ENCODE results near the gene ANO6. TPM values are rescaled to one million over a fixed set of nuclear protein-coding genes. Genes with fewer than 3 reads are reported as not detected.

ANO6 gene
- total RNA-seq, 1 experiment from 2014 or later, result 46.8 TPM

- no peak for TF ChIP-seq TEAD1 (CRISPR knock-in tag; IDR thresholded peaks at IDR 0.05)
- no peak for TF ChIP-seq PRDM15 (CRISPR knock-in tag; IDR thresholded peaks at IDR 0.05)
- TF ChIP-seq PREB (CRISPR knock-in tag; IDR thresholded peaks at IDR 0.05; ENCODE audit: borderline replicate concordance), result no peak
- TF ChIP-seq ZNF281 (CRISPR knock-in tag; IDR thresholded peaks at IDR 0.05), result no peak
These were observed 121.1 kb downstream of the ANO6 start (continued) for GRCh38 chr12:45336762-45337596.

- Mint-ChIP-seq H3K4me1 (peaks cover 28% of the 10 kb centered on the region), H3K27ac (no peak overlapping the region), H3K36me3 (no peaks in the 10 kb centered on the region), H3K4me3 (no peak overlapping the region), H3K9me3 (no peaks in the 10 kb centered on the region), H3K27me3 (ENCODE audit: low read depth) (no peaks in the 10 kb centered on the region)
- no peak for DNase-seq (ENCODE audit: low spot score)
- POLR2A ChIA-PET, result no interaction called here
- CTCF ChIA-PET, result interaction anchor here (1.4 kb wide), 1 partner anchor 51 kb away, joined by 4 read pairs; no protein-coding TSS in a partner anchor
- no peak for ATAC-seq
- TF ChIP-seq ZBTB43 (CRISPR knock-in tag; IDR thresholded peaks at IDR 0.05) (no peak), KAT7 (CRISPR knock-in tag; IDR thresholded peaks at IDR 0.05; ENCODE audit: borderline replicate concordance) (no peak), CTCF (IDR thresholded peaks at IDR 0.05) (no peak), ARID4B (CRISPR knock-in tag; IDR thresholded peaks at IDR 0.05; ENCODE audit: borderline replicate concordance) (no peak), E2F4 (CRISPR knock-in tag; IDR thresholded peaks at IDR 0.05; ENCODE audit: borderline replicate concordance, low read depth) (no peak), ZNF671 (CRISPR knock-in tag; IDR thresholded peaks at IDR 0.05) (no peak), RELA (CRISPR knock-in tag; IDR thresholded peaks at IDR 0.05; ENCODE audit: borderline replicate concordance) (no peak), CREM (CRISPR knock-in tag; IDR thresholded peaks at IDR 0.05) (no peak), NFE2L1 (CRISPR knock-in tag; IDR thresholded peaks at IDR 0.05) (no peak), ZSCAN18 (CRISPR knock-in tag; IDR thresholded peaks at IDR 0.05) (no peak), NR2C2 (CRISPR knock-in tag; IDR thresholded peaks at IDR 0.05) (no peak)
These were observed 121.9 kb downstream of the ANO6 start for GRCh38 chr12:45337835-45338234.

Data from WTC11 (cell line).